Measurements from ENCODE around the gene FAM187B.
"Not testable (repeated sequence)": the region's sequence is repeated elsewhere in the genome, so short reads cannot be mapped to it uniquely, and the experiment has no call there.

Gene FAM187B

DNA sequence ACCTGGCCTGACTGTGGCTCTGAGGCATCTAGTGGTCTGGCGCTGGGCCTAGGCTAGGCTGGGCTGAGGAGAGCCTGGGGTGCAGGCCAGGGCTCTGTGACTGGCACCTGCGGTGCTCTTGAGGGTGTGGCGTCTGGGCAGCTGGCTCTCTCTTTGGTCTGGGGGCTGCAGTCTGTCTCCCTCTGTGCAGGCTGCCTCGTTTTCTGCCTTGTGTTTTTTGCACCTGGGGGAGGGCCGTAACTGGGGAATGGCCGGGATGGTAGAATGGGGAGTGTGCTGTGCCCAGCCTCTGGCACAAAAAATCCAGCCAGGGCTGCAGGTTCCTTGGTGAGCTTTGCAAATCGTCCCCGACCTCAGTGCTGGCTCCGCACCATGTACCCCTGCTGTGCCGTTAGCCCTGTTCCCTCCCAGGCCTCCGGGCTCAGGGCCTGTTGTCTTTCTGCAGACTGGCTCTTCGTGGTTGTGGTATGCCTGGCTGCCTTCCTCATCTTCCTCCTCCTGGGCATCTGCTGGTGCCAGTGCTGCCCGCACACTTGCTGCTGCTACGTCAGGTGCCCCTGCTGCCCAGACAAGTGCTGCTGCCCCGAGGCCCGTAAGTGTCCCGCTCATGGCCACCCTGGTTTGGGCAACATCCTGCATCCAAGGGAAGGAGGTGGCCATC is 33.7 kb upstream of the FAM187B start:
- DNase-seq (ENCODE audit: low read depth) = no peak

GRCh38 chr19:35261356-35262100 is 33.0 kb upstream of the FAM187B start:
- no peak for DNase-seq (ENCODE audit: low read depth)

DNA sequence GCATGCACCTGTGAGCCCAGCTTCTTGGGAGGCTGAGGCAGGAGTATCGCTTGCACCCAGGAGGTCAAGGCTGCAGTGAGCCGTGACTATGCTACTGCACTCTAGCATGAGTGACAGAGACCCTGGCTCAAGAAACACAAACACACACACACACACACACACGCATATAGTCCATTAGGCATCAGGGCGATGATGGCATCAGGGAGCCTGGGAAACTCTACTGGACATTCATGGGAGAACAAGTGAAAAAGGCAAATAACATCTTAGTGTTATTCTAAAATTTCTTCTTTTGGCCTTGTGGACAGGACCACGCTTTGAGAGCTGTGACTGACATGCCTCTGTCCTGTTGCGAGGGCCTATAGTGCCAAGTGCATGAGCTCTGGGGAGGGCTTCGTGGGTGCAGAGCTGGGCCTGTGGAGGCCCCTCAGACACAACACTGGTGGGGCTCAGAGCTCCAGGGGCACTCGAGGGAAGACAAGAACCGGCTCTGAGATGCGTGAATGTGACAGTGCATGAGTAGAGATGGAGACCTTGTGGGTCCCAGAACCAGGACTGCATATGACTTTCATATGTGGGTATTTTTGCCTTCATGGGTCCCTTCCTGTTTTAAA is 32.3 kb upstream of the FAM187B start:
- DNase-seq (ENCODE audit: low read depth) = no peak

DNA sequence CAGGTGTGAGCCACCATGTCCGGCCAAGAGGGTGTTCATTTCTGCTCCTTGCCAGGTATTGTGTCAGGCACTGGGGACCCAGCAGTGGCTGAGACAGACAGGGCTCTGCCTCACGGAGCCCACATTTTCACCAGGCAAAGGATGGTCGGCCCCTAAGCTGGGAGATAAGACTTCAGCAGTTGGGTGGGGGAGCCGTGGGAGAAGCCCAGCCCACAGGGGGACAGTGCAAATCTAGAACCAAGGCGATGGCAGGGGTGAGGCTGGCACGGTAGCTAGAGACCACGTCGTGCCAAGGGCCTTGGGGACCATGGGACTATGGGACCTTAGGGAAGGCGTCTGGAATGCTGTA is 28.5 kb upstream of the FAM187B start:
- no peak for DNase-seq (ENCODE audit: low read depth)

- DNase-seq (ENCODE audit: low read depth) = no peak
Observed at GRCh38 chr19:35256566-35256965, 28.0 kb upstream of the FAM187B start.

DNA sequence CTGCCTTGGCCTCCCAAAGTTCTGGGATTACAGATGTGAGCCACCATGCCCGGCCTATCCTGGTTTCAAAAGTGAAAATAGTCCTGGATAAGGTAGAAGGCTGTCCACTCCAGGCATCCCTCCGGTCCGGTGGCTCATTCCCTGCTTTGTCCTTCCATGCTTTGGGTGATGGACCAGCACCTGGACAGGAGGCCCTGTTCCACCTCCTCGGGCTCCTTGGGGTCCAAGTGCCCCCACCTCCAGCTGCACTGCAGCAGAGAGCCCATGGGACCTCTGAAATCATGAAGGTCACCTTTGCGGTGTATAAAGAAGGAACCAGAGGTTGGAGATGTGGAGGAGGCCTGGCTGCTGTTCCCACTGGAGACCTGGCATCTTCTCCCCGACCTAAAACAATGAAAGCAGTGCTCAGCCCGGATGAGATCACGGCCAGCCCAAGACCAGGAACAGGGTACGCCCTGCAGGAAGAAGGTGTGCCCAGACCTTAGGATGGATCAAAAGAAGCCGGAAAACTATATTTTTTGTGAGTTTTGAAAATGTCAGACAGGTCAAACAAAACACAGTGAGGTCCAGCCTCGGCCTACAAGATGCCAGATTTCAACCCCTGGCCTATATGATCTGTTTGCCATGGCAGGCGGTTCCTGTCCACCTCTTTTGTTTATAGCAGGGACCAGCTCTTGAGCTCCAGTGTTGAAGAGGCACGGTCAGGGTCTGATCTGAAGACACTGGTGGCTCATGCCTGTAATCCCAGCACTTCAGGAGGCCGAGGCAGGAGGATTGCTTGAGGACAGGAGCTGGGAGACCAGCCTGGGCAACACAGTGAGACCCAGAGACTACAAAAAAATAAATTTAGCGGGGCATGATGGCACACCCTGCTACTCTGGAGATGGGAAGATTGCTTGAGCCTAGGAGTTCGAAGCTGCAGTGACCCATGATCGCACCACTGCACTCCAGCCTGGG is 26.1 kb upstream of the FAM187B start:
- DNase-seq (ENCODE audit: low read depth) = no peak

DNA sequence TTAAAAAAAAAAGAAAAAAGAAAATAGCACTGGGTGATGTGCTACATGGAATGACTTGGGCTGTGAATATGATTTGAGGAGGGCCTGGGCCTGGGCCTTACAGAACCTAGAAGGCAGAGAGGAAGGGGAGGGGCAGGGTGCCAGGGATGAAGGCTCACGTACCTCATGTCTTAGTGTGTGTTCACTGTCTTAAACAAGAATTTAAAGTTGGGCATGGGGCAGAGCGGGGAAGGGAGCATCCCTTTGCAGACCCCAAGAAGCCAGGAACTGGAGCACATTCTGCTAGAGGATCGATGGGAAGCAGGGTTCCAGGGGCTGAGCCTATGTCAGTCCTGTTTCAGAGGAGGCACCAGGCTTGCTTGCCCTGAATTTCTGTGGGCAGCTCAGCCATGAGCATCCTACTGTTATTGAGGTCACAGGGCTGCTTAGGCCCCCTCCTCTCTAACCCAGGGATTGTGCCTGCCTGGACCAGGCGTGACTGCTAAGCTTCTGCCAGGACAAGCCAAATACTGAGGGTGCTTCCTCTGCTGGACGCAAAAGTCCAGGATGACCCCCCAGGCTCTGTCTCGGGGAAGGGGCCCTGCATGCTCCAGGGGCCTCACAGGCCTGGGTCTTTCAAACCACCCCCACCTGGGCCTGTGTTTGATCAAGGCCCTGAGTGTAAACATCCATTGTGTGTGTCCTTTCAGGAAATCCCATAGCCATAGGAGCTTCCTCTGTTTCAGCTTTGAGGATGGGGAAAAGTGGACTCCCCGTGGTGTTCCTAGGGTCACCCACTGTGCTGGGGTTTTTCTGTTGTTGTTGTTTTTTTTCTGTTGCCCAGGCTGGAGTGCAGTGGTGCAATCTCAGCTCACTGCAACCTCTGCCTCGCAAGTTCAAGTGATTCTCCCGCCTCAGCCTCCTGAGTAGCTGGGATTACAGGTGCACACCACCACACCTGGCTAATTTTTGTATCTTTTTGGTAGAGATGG is 25.1 kb upstream of the FAM187B start:
- no peak for DNase-seq (ENCODE audit: low read depth)

- DNase-seq (ENCODE audit: low read depth) = no peak
Observed at GRCh38 chr19:35251456-35251855, 22.9 kb upstream of the FAM187B start.

DNA sequence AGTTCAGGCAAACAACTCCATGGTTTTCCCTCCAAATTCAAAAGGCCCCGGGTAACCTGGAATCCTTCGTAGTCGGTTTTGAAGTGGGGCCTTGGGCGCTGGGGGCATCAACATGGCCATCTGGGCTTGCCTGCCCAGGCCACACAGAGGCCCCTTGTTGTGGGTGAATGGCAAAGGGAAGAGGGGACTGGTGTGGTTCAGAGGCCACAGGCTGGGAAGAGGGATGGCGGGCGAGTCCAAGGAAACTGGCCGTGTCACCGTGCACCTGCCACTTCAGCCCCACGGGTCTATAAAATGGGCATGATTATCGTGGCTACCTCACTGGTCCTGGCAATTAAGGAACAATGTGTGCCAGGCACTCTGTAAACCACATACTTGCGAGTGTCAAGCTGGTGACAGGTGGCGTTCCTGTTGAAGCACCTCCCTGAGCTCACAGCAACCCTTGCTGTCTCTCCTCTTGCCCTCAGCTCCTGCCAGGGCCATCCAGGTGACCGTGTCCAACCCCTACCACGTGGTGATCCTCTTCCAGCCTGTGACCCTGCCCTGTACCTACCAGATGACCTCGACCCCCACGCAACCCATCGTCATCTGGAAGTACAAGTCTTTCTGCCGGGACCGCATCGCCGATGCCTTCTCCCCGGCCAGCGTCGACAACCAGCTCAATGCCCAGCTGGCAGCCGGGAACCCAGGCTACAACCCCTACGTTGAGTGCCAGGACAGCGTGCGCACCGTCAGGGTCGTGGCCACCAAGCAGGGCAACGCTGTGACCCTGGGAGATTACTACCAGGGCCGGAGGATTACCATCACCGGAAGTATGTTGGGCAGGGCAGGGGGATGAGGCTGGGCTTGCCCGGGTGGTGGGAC is 21.5 kb upstream of the FAM187B start:
- no peak for DNase-seq (ENCODE audit: low read depth)

GRCh38 chr19:35249146-35249847 is 20.8 kb upstream of the FAM187B start:
- DNase-seq (ENCODE audit: low read depth) = no peak

- DNase-seq (ENCODE audit: low read depth) = no peak
Observed at GRCh38 chr19:35248310-35249145, 20.0 kb upstream of the FAM187B start, which contains the start of gene LSR. Gene LSR, plus strand, starts transcription at chr19:35249002. Its CDS starts 21 bp downstream, at chr19:35249023.

DNA sequence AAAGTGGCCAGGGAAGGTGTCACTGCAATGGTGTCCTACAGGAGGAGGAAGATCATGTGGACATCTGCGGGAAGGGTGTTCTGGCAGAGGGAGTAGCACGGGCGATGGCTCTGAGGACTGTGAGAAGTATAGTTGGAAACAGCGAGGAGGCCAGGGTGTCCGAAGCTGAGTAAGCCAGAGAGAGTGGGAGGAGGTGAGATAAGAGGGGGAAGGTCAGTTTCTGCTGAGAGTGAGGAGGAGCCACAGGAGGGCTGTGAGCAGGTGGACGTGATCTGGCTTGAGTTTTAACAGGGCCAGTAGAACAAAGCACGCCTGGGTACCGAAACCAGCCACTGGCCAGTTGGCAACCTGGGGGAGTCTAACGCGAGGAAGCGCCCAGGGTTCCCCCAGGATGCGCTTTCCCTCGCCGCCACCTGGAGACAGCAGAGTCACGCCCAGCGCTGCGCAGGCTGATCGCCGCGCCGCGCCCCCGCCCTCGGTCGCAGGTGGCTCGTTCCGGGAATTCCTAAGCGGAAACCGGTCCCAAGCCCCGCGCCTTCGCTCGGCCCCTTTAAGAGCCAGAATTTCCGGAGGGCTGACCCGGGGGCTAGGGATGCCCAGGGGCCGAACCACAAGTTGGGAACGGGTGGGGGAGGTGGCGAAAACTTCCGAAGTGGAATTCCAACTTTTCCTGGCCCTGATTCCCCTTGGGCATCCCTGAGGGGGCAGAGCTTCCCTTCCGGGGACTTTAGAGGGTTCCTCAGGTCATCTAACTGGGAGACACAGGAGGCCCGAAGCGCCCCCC is 19.2 kb upstream of the FAM187B start:
- DNase-seq (ENCODE audit: low read depth) = no peak

DNA sequence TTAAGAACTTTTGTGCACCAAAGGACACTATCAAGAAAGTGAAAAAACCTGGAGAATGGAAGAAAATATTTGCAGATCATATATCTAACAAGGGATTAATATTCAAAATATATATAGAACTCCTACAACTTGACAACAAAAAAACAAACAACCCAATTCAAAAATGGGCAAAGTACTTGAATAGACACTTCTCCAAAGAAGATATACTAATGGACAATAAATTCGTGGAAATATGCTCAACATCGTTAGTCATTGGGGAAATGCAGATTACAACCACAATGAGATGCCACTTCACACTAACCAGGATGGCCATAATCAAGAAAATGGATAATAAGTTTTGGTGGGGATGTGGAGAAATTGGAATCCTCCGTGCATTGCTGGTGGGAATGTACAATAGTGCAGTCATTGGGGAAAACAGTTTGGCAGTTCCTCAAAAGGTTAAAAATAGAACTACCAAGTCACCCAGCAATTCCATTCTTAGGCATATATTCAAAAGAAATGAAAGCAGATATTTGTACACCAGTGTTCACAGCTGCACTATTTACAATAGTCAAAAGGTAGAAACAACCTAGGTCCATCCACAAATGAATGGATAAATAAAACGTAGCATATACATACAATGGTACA is 18.0 kb upstream of the FAM187B start:
- DNase-seq (ENCODE audit: low read depth) = no peak

DNA sequence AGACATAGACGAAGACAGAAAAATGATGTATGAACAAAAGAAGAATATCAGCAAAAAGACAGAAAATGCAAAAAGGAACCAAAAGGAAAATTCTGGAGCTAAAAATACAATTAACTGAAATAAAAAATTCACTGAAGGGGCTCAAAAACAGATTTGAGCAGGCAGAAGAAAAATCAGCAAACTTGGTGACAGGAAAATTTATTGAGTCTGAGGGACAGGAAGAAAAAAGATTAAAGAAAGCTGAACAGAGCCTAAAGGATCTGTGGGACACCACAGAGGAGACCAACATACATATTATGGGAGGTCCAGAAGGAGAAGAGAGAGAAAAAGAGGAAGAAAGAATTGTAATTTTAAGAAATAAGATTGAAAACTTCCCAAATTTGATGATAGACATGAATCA is 12.9 kb upstream of the FAM187B start:
- no peak for DNase-seq (ENCODE audit: low read depth)

- DNase-seq (ENCODE audit: low read depth) = no peak
Observed at GRCh38 chr19:35240327-35240726, 11.8 kb upstream of the FAM187B start.

- DNase-seq (ENCODE audit: low read depth) = not testable (repeated sequence)
Observed at GRCh38 chr19:35239597-35239996, 11.1 kb upstream of the FAM187B start.

Data from GM04504 (cell line).